ENCODE data around the gene ITM2B.

The ITM2B gene

GRCh38 chr13:48258430-48258829, 25.4 kb downstream of the ITM2B start:
- DNase-seq (ENCODE audit: low read depth) = no peak

GRCh38 chr13:48260970-48261369, 28.0 kb downstream of the ITM2B start:
- no peak for DNase-seq (ENCODE audit: low read depth)

DNA sequence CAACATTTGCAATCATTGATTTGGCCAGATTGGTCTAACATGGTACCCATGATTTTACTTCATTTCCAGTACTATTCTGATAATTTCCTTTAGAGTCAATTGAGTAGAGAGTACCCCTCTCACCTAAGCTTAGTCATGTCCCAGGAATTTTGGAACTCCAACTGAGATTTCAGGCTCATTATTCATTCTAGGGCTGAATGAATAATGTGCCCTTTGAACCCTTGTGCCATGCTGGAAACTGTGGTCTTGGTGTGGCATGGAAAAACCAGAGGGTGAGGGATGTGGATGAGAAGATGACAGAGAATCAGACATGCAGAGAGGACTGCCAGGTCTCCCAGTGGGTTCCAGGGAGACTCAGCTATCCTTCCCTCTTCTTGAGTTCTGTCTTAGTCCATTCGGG, 30.2 kb downstream of the ITM2B start:
- DNase-seq (ENCODE audit: low read depth) = no peak

DNA sequence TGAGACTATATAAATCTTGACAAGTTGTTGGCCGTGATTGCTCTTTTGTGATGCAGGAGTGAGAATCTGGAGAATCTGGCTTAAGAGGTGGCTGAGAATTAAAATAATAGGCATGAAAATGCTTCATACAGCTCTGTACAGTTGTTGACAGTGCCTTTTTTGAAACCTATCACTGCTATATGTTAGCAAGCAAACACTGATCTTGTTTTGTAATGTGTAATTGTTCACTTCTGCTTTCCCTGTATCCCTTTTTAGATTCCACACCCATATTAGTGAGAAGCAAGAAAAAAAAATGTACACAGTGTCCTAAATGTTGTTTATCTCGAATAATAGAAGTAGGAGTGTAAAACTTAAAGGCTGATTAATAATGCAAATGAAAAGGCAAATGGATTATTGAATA, 31.1 kb downstream of the ITM2B start:
- DNase-seq (ENCODE audit: low read depth) = no peak

- no peak for DNase-seq (ENCODE audit: low read depth)
These were observed 32.3 kb downstream of the ITM2B start for GRCh38 chr13:48265217-48265815.

GRCh38 chr13:48266150-48266549, 33.1 kb downstream of the ITM2B start:
- DNase-seq (ENCODE audit: low read depth) = no peak

- DNase-seq (ENCODE audit: low read depth) = no peak
These were observed 34.0 kb downstream of the ITM2B start for GRCh38 chr13:48266701-48267639.

DNA sequence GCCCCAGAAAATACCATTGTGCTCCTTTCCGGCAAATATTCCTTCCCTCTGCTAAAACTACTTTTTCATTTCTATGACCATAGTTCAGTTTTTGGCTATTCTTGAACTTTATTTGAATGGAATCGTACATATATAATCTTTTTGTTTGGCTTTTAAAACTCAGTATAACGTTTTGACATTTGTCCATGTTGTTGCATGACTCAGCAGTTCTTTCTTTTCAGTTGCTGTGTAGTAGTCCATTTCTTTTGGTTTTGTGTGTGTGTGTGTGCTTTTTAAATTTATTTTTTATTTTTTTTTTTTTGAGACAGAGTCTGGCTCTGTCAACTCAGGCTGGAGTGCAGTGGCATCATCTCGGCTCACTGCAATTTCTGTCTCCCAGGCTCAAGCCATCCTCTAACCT, 35.0 kb downstream of the ITM2B start:
- no peak for DNase-seq (ENCODE audit: low read depth)

GRCh38 chr13:48273346-48273745, 40.3 kb downstream of the ITM2B start:
- no peak for DNase-seq (ENCODE audit: low read depth)

GRCh38 chr13:48275507-48275906, 42.5 kb downstream of the ITM2B start:
- no peak for DNase-seq (ENCODE audit: low read depth)

GRCh38 chr13:48278806-48279205, 45.8 kb downstream of the ITM2B start:
- DNase-seq (ENCODE audit: low read depth) = no peak

DNA sequence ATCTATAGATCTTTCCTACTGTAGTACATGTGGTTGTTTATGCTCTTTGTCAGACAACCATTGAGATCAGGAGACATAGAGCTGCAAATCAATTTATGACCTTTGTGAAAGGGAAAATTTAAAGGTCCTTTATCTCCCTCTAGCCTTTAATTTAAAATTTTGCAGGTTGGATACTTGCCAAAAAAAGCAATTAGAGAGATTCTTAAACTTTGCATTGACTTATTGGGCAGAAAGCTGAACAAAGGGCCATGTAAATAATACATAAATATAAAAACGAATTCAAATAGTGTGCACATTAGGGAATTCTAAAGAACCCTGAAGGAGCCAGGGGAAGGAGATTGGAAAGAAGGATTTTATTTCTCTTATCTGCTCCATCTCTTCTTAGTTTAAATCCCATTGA, 48.5 kb downstream of the ITM2B start:
- DNase-seq (ENCODE audit: low read depth) = no peak

- no peak for DNase-seq (ENCODE audit: low read depth)
These were observed 58.7 kb downstream of the ITM2B start for GRCh38 chr13:48291730-48292129.

GRCh38 chr13:48292650-48293049, 59.6 kb downstream of the ITM2B start:
- no peak for DNase-seq (ENCODE audit: low read depth)

DNA sequence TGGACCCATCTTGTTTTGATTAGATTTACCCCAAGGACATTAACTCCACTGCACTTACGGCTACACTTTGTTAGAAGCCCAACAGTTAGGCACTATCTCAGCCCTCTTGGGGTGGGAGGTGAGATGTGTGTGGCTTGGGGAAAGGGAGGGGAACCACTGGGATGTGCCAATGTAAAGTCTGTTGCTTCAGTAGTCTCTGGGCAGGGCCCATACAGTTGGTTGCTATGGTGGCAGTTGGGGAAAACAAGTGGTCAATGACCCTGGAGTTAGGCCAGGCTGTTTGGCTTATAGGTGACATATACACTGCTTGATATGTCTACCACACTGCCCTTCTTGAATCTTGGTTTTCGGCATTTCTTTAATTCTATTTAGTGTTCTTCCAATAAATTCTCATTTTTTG, 61.6 kb downstream of the ITM2B start:
- DNase-seq (ENCODE audit: low read depth) = no peak

GRCh38 chr13:48295271-48295670, 62.3 kb downstream of the ITM2B start:
- DNase-seq (ENCODE audit: low read depth) = no peak

DNA sequence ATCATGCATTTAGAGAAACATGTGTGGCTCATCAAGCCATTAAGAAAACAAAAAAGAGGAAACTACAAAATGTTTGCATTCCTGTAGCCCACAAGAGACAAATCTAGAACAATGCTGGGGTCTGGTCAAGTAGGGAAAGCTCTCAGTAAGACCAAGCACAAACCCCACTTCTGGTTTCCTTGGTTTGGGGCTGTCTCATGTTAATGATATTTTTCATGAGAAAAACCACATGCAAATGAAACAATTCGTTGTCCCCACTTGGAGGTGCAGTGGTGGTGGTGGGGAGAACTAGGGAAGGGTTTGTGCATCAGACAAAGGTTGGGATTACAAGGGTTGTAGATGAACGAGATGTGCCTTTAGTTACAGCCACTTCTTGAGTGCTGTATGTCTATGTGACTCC, 63.5 kb downstream of the ITM2B start:
- DNase-seq (ENCODE audit: low read depth) = no peak

- DNase-seq (ENCODE audit: low read depth) = no peak
These were observed 64.3 kb downstream of the ITM2B start for GRCh38 chr13:48297131-48297786.

- no peak for DNase-seq (ENCODE audit: low read depth)
These were observed 66.6 kb downstream of the ITM2B start for GRCh38 chr13:48299591-48299990.

GRCh38 chr13:48302871-48303358, 69.9 kb downstream of the ITM2B start:
- no peak for DNase-seq (ENCODE audit: low read depth)

- DNase-seq (ENCODE audit: low read depth) = peak; percentile 89
These were observed 70.5 kb downstream of the ITM2B start, which contains the start of gene RB1 for GRCh38 chr13:48303359-48304142. Gene RB1 (plus strand): TSS chr13:48303751. CDS start chr13:48303913, 162 bp downstream.
